Stomach (tissue), 9 donors: ENCODE results near the gene CADPS. TPM values are rescaled to one million over a fixed set of nuclear protein-coding genes. Genes with fewer than 3 reads are reported as not detected.

Experiments
- DNase-seq, 2 donors: peaks; one replicate each; pipeline versions ENCODE4 v3.0.0 to v3.0.0-alpha.2; 2013 to 2019
- H3K27ac ChIP-seq, 5 donors: fragments of 200-600 bp in 4 of 5; sonication (generic) in 4 of 5; one replicate each; pipeline ENCODE4 v1.5.1; 2013 to 2019; ENCODE audit warnings: mild to moderate bottlenecking in 1 of 5, moderate library complexity in 1 of 5
- H3K27me3 ChIP-seq, 3 donors: fragments of 200-600 bp; sonication (generic); one replicate each; pipeline ENCODE4 v1.5.1; 2017 to 2019; ENCODE audit warnings: mixed run types in 1 of 3
- H3K36me3 ChIP-seq, 4 donors: fragments of 200-600 bp; sonication (generic); 1 replicate in 3 of 4; 2 replicates in 1 of 4; pipeline ENCODE4 v1.5.1; 2016 to 2019
- H3K4me1 ChIP-seq, 4 donors: fragments of 200-600 bp; sonication (generic); one replicate each; pipeline ENCODE4 v1.5.1; 2016 to 2019
- H3K4me3 ChIP-seq, 4 donors: fragments of 200-600 bp; sonication (generic) in 3 of 4; one replicate each; pipeline ENCODE4 v1.5.1; 2016 to 2019; ENCODE audit warnings: mild to moderate bottlenecking in 1 of 4
- H3K9me3 ChIP-seq, 4 donors: fragments of 200-600 bp; sonication (generic); one replicate each; pipeline ENCODE4 v1.5.1; 2016 to 2019
- EP300 ChIP-seq: sonication (generic); formaldehyde crosslinking; IDR thresholded peaks from one replicate; pipeline ENCODE4 v1.6.1; 2017; ENCODE audit warnings: antibody characterized with exemption
- POLR2A ChIP-seq, 4 donors: fragments of 450-650 bp; IDR thresholded peaks; one replicate each; pipeline ENCODE4 v1.6.1; 2016; ENCODE audit warnings: antibody characterized with exemption in 4 of 4, control low read depth in 2 of 4, mild to moderate bottlenecking in 1 of 4, moderate library complexity in 1 of 4
- POLR2AphosphoS5 ChIP-seq, 3 donors: sonication (generic); formaldehyde crosslinking; IDR thresholded peaks; one replicate each; pipeline ENCODE4 v1.6.1; 2016; ENCODE audit warnings: antibody characterized with exemption in 3 of 3
- WGBS, 5 donors: extraction: QIAGEN DNeasy Blood & Tissue Kit in 3 of 5; methylation state at CpG; one replicate each; pipeline versions ENCODE4 v1.1.5 to v1.1.7; 2013 to 2018; 5-methylcytosine and 5-hydroxymethylcytosine counted together
- intact Hi-C: fragments of 100-400 bp; cut with DNase I; formaldehyde crosslinking; loops from one replicate; pipeline ENCODE4 v1.15.1; 2023; ENCODE audit warnings: low total_unique reads
- polyA plus RNA-seq, 3 donors: library from polyadenylated mRNA; stranded (reverse); fragments of 200-250 nt; gene quantifications; one replicate each; pipeline ENCODE4 v1.2.3, GENCODE V29; 2013
- total RNA-seq, 5 donors: library from RNA; depleted of rRNA; stranded (reverse); fragments of >200 nt; gene quantifications; one replicate each; pipeline versions ENCODE4 v1.1.0 to v1.2.3, GENCODE V29; 2014 to 2016
- TF ChIP-seq, protein P1 (sequence below), 7 experiments: fragments of 450-650 bp in 4 of 7; fragments of 200-600 bp in 3 of 7; sonication (generic) in 3 of 7; IDR thresholded peaks; one replicate each; pipeline ENCODE4 v1.5.1; 2016 to 2019; ENCODE audit warnings: antibody characterized with exemption in 7 of 7, control low read depth in 2 of 7, mild to moderate bottlenecking in 1 of 7
- donor health status: healthy with polysubstance abuse.
- donor health status: Bipolar disorder and iron deficiency.
- donor health status: healthy.

CADPS gene
- total and polyA plus RNA-seq, 8 donors: 0.58 to 32.2 (median 3.4) TPM

DNA sequence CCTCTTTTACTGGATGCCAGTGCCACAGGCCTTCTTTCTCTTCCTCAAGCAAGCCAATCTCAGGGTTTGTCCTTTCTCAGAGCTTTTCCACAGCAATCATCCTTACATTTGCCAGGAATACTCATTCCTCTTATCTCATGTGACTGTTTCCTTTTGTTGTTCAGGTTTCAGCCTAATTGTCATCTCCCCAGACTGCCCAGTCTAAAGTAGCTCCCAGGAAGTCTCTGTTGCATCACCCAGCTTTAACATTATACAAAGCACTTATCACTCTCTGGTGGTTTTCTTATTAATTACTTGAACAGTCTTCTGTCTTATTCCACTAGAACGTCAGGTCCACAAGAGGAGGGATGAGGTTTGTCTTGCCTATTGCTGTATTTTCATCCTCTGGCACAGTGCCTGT lies 65.8 kb downstream of the CADPS start:
- intact Hi-C loops: no loop called here
- no peak for TF ChIP-seq POLR2AphosphoS5 (IDR thresholded peaks at IDR 0.05)
- no peak for TF ChIP-seq EP300
- TF ChIP-seq POLR2A (IDR thresholded peaks at IDR 0.05): no peak
- TF ChIP-seq, protein P1, sequence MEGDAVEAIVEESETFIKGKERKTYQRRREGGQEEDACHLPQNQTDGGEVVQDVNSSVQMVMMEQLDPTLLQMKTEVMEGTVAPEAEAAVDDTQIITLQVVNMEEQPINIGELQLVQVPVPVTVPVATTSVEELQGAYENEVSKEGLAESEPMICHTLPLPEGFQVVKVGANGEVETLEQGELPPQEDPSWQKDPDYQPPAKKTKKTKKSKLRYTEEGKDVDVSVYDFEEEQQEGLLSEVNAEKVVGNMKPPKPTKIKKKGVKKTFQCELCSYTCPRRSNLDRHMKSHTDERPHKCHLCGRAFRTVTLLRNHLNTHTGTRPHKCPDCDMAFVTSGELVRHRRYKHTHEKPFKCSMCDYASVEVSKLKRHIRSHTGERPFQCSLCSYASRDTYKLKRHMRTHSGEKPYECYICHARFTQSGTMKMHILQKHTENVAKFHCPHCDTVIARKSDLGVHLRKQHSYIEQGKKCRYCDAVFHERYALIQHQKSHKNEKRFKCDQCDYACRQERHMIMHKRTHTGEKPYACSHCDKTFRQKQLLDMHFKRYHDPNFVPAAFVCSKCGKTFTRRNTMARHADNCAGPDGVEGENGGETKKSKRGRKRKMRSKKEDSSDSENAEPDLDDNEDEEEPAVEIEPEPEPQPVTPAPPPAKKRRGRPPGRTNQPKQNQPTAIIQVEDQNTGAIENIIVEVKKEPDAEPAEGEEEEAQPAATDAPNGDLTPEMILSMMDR (IDR thresholded peaks at IDR 0.05): no peak
- Histone ChIP-seq H3K9me3 (no peaks in the 10 kb centered on the region), H3K27ac (no peak overlapping the region), H3K4me3 (no peak overlapping the region), H3K4me1 (no peaks in the 10 kb centered on the region), H3K27me3 (no peaks in the 10 kb centered on the region), H3K36me3 (no peaks in the 10 kb centered on the region)
- DNase-seq: no peak
- WGBS, 5 donors: 41 to 70% (median 67%) methylated on average over 1 of the region's 1 CpG

DNA sequence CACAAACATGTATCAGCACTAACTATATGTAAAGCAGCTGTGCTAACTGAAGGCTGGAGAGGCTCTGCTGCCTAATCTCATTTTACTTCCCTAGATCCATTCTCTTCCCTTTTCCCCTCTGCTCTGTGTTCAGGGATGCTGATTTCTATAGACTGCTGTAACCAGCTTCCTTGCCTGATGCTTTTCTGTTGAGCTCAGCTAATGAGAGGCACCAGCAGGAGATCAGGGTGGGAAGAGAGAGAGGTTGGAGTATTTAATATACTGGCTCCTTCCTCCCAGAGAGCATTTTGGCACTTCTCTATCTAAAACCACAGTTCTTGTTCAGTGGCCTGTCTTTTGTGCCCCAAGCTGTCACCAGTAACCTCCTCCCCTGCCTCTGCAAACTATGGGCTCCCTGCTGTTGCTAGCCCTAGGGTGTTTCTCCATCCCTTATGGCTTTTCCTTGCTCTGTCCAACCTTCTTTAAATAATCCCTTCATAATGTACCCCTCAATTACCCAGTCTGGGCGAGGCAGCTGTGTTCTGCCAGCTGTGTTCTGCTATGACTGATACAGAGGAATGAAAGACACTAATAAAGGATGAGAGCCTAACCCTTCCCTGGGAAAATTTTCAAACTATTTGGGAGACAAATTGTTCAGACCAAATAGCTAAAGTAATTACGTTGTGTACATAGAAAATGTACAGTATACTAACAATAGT lies 69.5 kb downstream of the CADPS start:
- no peak for DNase-seq
- no peaks in the 10 kb centered on the region for H3K9me3 ChIP-seq
- H3K27me3 ChIP-seq: no peaks in the 10 kb centered on the region
- no peaks in the 10 kb centered on the region for H3K4me1 ChIP-seq
- H3K36me3 ChIP-seq: no peaks in the 10 kb centered on the region
- H3K4me3 ChIP-seq: no peak overlapping the region
- H3K27ac ChIP-seq: no peak overlapping the region
- intact Hi-C loops: no loop called here
- 45 to 63% (median 49%) methylated on average over 2 of the region's 2 CpGs for WGBS, 5 donors
- no peak for TF ChIP-seq POLR2A (IDR thresholded peaks at IDR 0.05)
- TF ChIP-seq POLR2AphosphoS5 (IDR thresholded peaks at IDR 0.05): no peak
- TF ChIP-seq EP300: no peak
- TF ChIP-seq, protein P1 (IDR thresholded peaks at IDR 0.05): no peak

DNA sequence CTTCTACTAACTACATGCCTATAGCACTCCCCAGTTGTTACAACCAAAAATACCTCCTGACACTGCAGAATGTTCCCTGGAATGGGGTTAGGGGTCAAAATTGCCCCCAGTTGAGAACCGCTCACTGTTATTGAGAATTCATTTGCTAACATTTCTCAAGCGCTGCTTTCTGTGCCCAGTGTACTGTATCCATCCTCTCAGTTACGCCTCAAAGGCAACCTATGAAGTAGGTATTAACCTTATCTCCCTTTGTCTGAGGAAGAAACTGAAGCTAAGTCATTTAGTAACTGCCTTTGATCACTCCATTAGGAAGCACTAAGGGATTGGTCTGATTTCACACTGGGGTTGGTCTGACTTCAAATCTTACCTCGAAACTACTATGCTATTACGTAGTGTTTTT lies 70.1 kb downstream of the CADPS start:
- intact Hi-C loops: no loop called here
- H3K27me3 ChIP-seq: no peaks in the 10 kb centered on the region
- 74 to 82% (median 78%) methylated on average over 5 of the region's 5 CpGs for WGBS, 5 donors
- no peaks in the 10 kb centered on the region for H3K4me1 ChIP-seq
- H3K4me3 ChIP-seq: no peak overlapping the region
- no peak overlapping the region for H3K27ac ChIP-seq
- H3K36me3 ChIP-seq: no peaks in the 10 kb centered on the region
- TF ChIP-seq, protein P1 (IDR thresholded peaks at IDR 0.05): no peak
- TF ChIP-seq EP300: no peak
- TF ChIP-seq POLR2A (IDR thresholded peaks at IDR 0.05): no peak
- no peak for TF ChIP-seq POLR2AphosphoS5 (IDR thresholded peaks at IDR 0.05)
- no peak for DNase-seq
- no peaks in the 10 kb centered on the region for H3K9me3 ChIP-seq

DNA sequence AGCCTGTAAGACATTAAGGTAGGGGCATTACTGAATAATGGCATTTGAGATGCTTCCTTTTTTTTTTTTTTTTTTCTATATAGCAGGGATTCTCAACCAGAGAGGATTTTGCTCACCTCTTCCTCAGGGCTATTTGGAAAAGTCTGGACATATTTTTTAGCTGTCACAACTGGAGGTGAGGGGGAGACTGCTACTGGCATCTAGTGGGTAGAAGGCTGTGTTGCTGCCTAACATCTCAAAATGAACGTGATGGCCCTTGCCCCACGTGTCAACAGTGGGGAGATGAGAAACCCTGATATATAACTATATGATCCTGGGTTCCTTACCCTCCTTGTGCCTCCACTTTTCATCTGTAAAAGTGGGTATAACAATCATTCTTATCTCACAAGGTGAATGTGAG lies 71.9 kb downstream of the CADPS start:
- Histone ChIP-seq H3K9me3 (no peaks in the 10 kb centered on the region), H3K27ac (no peak overlapping the region), H3K36me3 (no peaks in the 10 kb centered on the region), H3K27me3 (no peaks in the 10 kb centered on the region), H3K4me3 (no peak overlapping the region), H3K4me1 (no peaks in the 10 kb centered on the region)
- 33 to 53% (median 40%) methylated on average over 2 of the region's 2 CpGs for WGBS, 5 donors
- TF ChIP-seq, protein P1 (IDR thresholded peaks at IDR 0.05): no peak
- intact Hi-C loops: no loop called here
- no peak for DNase-seq
